ENCODE data around the gene CNTNAP5.

The CNTNAP5 gene

DNA sequence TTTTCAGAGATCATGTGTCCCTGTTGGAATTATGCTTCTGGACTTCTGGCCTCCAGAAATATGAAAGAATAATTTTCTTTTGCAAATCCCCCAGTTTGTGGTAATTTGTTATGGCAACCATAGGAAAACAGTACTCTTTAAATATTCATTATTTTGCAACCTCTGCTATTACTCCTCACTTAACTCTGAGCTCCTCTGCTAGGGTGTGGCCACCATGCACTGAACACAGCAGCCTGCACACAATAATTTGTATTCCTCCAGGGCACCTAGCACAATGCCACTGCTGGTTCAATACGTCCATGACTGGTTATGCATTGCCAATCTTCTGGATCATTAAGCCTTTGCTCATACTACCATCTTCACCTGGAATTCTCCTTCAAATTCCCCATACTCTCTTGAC lies 232.0 kb downstream of the CNTNAP5 start:
- no peak overlapping the region for H3K27ac ChIP-seq
- TF ChIP-seq, protein P1, sequence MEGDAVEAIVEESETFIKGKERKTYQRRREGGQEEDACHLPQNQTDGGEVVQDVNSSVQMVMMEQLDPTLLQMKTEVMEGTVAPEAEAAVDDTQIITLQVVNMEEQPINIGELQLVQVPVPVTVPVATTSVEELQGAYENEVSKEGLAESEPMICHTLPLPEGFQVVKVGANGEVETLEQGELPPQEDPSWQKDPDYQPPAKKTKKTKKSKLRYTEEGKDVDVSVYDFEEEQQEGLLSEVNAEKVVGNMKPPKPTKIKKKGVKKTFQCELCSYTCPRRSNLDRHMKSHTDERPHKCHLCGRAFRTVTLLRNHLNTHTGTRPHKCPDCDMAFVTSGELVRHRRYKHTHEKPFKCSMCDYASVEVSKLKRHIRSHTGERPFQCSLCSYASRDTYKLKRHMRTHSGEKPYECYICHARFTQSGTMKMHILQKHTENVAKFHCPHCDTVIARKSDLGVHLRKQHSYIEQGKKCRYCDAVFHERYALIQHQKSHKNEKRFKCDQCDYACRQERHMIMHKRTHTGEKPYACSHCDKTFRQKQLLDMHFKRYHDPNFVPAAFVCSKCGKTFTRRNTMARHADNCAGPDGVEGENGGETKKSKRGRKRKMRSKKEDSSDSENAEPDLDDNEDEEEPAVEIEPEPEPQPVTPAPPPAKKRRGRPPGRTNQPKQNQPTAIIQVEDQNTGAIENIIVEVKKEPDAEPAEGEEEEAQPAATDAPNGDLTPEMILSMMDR (IDR thresholded peaks at IDR 0.05): no peak
- no peak for TF ChIP-seq ZFX (IDR thresholded peaks at IDR 0.05; ENCODE audit: borderline replicate concordance)

DNA sequence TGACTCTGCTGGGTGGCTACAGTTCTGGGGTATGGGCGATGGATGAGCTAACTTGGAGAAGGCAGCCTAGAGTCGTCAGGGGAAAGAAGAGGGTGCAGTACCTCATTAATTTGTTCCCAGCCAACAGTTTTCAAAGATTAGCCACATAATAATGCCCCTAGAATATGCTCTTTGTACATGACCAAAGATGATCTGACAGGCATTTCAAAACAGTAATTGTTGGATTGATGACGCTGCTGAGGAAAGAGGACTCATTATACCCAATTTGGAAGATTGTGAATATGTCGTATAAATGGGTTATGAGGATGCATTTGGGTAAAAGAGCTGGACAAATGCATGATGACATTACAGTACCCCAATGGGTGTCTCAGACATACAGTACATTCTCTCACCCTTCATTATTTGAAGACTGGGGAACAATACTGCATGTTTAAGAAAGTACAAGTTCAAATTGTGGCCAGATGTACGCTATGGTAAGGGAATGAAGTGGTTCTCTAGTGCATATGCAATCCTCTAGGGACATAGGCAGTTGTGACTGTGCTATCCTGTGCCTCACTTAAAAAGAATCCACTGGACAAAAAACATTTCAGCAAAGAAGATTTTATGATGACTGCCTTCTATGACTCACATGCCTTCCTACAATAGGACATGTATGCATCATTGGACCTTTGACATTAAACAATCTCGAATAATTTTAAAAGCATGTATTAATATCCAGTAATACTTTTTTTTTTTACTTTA lies 233.2 kb downstream of the CNTNAP5 start:
- no peak overlapping the region for H3K27ac ChIP-seq

DNA sequence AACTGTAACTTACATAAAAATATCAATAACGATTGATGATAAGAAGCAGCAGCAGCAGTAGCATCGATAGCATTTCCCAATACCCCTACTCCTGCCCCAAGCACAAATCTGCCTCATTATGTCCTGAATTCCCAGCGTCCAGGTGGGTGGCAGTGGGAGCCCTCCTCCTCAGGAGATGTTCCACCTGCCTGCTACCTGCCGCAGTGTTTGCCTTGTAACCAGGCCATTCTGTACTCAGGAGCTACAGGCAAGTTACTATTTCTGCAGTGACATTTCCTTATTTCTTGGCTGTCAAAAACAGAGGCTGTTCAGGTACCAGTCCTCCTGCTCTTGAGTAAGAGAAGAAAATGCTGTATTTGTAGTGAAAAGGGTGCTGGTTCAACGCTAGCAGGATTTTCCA lies 236.4 kb downstream of the CNTNAP5 start:
- H3K27ac ChIP-seq: no peak overlapping the region
- TF ChIP-seq, protein P1 (IDR thresholded peaks at IDR 0.05): no peak
- no peak for TF ChIP-seq ZFX (IDR thresholded peaks at IDR 0.05; ENCODE audit: borderline replicate concordance)

More for the DNA sequence above, 233.2 kb downstream of the CNTNAP5 start:
- TF ChIP-seq, protein P1 (IDR thresholded peaks at IDR 0.05): no peak
- no peak for TF ChIP-seq ZFX (IDR thresholded peaks at IDR 0.05; ENCODE audit: borderline replicate concordance)

DNA sequence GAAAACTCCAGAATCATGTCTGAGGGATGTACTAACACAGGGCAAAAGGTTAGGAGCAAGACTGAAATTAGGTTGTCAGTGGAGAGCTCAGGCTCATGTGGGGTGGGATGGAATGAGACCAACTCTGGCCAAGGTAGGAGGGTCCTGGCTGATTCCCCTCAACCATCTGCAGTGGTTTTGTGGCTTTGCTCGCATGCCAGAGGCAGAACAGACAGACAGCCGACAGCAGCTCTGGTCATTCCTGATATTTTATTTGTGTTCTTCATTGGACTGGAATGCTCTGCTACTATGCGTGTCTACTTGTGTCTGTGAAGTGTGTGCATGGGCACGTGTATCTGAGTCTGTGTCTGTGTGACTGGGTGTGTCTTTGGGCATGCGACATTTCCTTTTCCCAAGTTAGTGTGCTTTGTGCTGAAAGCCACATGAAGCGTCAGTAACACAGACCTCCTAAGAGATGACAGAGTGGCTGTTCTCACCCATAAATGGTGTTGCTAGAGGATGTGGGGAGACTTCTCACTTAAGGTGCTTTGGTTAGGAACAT lies 239.5 kb downstream of the CNTNAP5 start:
- no peak for TF ChIP-seq ZFX (IDR thresholded peaks at IDR 0.05; ENCODE audit: borderline replicate concordance)
- TF ChIP-seq, protein P1 (IDR thresholded peaks at IDR 0.05): no peak
- no peak overlapping the region for H3K27ac ChIP-seq

DNA sequence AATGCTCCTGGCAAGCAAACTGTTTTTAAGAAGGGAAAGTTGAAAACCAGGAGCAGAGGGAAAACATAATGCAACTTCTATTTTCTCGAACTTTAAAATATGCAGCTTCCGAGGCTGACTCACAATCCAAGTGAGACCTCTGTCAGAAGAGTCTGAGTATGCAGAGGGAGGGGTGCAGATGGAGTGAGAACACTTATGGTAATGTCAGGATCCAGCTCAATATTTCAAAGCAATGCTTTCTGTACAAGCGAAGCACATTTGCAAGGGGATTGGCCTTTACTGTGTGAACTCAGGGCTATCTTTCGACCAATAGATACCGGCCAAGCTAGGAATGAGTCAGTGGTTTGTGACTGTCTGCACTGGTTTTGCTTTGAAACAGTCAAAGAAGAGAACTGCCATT lies 242.7 kb downstream of the CNTNAP5 start:
- TF ChIP-seq ZFX (IDR thresholded peaks at IDR 0.05; ENCODE audit: borderline replicate concordance): no peak
- TF ChIP-seq, protein P1 (IDR thresholded peaks at IDR 0.05): no peak
- H3K27ac ChIP-seq: no peak overlapping the region

DNA sequence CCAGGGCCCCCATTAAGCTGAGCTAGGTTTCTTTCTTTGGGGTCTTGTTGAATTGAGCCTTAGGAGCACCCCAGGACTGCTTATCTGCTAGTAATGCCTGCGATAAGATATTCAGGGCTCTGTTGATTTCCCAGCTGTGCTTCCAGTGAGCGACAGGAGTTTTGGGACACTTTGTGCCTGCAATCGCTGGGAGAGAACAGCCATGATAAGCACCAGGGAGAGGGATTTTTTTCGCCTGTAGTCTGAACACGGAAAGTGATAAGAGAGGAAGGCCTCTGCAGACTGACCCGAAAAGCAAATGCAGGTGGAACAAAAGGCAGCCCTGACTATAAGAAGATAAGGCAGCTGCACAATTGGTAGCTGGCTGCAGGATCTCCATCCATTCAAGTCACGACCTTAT lies 244.3 kb downstream of the CNTNAP5 start:
- no peak overlapping the region for H3K27ac ChIP-seq
- TF ChIP-seq, protein P1 (IDR thresholded peaks at IDR 0.05): no peak
- no peak for TF ChIP-seq ZFX (IDR thresholded peaks at IDR 0.05; ENCODE audit: borderline replicate concordance)

DNA sequence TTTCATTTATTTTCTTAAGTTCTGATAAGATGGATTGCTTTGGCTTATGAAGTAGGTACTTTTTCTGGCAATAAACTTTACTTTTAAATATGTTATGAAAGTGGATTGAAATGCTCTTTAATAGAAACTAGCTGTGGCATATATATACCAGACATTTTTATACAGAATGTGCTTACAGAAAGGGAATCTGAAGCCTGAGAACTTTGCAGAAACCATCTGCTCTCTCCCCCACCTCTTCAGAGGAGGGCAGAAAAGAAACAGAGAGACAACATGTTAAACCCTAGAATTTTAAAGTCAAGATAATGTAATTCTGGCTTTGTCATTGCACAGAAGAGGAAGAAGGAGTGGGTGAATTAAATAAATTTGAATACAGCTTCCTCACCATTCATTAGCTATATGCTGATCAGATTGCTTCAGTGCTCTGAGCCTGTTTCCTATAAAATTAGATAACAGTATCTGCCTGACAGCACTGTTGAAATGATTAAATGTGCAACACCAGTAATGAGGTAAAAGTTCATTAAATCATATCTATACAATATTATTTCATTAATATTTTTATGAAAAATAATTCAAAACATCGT lies 247.3 kb downstream of the CNTNAP5 start:
- TF ChIP-seq, protein P1 (IDR thresholded peaks at IDR 0.05): no peak
- TF ChIP-seq ZFX (IDR thresholded peaks at IDR 0.05; ENCODE audit: borderline replicate concordance): no peak
- no peak overlapping the region for H3K27ac ChIP-seq
